Measurements from ENCODE around the gene DCC.

Gene DCC

DNA sequence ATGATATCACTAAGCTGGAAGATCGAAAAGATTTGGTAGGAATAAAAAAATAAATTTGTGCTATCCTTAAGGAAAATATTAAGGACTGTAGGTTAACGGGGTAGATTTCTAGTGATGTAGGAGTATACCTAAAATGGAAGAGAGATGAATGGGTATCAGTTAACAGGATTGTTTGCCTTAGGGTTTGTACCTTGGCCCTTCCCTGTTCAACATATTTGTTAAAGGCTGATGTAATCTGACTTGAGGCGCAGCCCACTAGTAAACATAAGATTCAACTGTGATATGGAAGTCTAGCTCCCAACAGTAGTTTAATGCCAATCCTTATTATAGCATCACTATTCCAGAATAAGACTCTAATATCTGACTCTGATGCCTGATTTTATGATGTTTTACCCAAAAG is 685.2 kb downstream of the DCC start:
- DNase-seq (ENCODE audit: low read depth in 1 of 2, low spot score in 1 of 2): no peak

DNA sequence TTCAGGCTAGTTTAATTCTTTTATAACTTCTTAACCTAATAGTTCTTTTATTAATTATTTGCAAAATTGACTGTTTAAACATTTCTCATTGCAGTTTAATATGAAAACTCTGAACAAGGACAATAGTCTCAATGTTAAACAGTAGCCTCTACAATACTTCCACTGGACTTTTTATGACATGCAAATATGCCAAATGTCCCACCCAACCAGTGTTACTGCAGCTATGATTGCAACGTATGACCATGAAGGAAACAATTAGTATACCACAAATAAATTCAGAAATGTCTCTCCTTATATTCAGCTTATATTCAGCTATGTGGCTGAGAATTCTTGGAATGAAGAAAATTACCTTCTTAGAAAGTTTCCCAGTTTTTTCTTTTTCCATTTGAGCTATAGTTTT is 688.6 kb downstream of the DCC start:
- no peak for DNase-seq (ENCODE audit: low read depth in 1 of 2, low spot score in 1 of 2)

DNA sequence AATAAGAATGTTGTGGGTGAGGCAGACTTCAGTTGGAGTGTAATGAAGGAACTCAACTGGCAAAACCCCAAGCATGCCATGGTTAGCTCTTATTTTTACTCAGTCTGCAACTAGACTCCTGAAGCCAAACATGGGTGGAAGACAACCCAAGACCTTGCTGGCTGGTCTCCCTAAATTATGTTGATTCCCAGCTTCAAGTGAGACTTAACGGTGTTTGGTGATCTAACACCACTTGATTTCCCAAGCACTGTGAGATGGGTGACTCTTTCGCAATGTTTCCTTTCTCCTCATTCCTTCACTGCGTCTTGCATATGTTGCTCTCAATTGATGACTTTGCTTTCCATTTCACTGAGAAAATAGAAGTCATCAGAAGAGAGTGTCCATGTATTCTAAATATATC is 693.1 kb downstream of the DCC start:
- DNase-seq (ENCODE audit: low read depth in 1 of 2, low spot score in 1 of 2): no peak

DNA sequence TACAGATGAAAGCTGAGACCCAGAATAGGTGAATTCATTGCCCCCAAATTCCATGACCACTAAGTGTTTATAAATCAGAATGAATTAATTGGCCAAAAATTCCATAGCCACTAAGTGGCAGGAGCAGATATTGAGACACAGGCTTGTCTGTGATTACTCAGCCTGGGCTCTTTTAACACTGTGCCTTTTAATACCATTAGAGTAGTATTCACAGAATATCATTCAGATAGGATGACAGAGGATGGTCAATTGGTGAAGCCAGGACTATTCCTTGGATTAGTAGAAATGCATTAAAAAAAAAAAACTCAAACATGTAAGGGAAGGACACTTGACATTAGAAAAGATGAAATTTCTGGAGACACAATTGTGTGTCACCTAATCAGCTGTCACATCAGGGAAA is 698.6 kb downstream of the DCC start:
- DNase-seq (ENCODE audit: low read depth in 1 of 2, low spot score in 1 of 2): no peak

DNA sequence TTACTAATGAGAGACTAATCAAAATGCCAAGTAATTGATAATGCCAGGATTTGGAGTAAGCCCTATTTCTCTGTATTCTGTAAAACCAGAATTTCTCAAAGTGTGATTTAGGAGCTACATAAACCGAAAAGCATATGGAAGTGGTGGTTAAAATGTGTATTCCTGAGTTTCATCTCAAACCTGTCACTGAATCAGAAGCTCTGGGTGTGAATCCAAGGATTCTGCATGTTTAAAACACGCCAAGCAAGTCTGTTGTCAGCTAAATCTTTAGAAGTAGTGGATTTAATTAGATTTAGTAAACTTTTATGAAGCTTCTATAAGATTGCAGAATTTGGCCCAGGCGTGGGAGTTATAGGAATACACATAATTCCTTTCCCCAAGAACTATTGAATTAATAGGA is 700.3 kb downstream of the DCC start:
- DNase-seq (ENCODE audit: low read depth in 1 of 2, low spot score in 1 of 2): no peak

DNA sequence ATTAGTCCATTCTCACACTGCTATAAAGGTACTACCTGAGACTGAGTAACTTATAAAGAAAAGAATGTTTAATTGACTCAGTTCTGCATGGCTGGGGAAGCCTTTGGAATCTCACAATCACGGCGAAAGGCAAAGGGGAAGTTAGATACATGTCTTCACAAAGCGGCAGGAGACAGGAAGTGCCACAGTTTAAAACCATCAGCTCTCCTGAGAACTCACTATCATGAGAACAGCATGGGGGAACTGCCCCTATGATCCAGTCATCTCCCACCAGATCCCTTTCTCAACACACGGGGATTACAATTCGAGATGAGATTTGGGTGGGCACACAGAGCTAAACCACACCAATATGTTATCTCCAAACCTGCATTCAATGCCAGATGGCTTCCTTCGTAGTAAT is 716.1 kb downstream of the DCC start:
- no peak for DNase-seq (ENCODE audit: low read depth in 1 of 2, low spot score in 1 of 2)

DNA sequence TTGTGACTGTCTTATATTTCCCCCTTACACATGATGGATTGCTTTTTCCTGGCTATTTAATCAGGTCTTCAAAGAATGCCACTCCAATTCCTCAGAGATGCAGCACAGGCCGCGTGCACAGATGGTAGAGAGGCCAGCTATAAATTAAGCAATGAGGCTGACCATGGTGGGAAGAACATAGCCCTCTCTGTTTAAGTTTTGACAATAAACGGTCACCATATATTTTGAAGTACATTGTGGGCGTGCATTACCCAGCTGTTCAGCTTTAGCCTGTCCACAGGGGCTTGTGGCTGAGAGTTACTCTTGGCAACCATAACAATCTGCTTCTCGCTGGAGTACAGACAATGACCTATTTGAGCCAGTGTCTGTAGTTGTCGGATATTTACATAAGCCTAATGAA is 730.8 kb downstream of the DCC start:
- no peak for DNase-seq (ENCODE audit: low read depth in 1 of 2, low spot score in 1 of 2)

DNA sequence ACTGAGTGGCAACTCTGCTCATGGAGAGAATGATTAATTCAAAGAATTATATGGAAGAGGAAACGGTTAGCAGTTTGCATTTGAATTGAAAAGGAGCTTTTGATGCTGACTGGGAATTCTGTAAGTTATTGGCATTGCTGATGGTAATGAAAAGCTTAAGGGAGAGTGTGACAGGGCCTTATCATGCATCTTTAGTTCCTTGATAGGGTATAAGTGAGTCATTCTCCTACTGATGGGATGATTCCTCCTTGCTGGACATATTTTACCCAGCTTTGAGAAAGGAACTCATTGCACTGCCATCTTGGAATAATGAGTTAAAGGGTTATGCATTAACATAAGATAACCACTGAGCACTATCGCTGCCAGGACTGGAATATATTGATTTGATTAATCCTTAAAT is 740.7 kb downstream of the DCC start:
- DNase-seq (ENCODE audit: low read depth in 1 of 2, low spot score in 1 of 2): no peak

DNA sequence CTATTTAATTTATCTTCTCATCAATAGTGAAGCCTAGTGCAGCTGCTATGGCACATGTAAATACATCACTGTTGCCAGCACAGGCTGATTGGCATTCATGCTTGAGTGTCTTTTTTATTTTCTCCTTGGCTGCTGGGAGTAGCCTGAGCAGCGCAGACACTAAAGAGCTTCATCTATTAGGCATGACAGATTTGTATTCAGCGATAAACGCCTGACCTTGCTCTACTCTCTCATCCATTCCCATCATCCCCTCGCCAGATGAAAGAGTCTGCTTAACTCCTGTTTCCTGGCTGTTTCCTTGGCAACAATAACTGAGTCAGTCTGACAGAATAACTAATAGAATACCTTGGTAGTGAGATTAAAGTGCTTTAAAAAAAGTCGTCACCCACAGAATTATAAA is 753.6 kb downstream of the DCC start:
- DNase-seq (ENCODE audit: low read depth in 1 of 2, low spot score in 1 of 2): no peak

DNA sequence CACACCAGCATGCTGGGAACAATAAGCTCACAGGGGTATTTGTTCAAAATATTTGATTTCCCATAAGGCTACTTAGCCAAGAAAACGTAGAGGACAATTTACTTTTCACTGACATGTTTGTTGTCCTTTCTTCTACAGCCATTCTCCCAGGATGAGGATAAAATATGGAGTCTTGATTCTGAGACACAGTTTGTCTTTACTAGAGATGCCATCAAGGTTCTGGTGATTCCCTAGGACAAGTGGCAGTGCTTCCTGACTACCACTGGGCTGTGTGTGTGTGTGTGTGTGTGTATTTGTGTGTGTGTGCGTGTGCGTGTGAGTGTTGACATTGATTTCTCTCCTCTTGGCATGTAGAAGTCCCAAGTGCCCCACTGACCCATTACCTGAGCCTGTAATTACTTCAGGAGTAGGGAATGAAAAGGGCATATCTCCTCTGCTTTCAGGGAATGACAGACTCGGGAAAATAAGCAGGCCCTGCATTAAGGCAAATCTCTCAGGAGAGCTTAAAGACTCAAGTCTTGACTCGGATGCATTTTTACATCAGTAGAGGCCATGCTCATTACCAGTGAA is 761.6 kb downstream of the DCC start:
- DNase-seq (ENCODE audit: low read depth in 1 of 2, low spot score in 1 of 2): no peak

DNA sequence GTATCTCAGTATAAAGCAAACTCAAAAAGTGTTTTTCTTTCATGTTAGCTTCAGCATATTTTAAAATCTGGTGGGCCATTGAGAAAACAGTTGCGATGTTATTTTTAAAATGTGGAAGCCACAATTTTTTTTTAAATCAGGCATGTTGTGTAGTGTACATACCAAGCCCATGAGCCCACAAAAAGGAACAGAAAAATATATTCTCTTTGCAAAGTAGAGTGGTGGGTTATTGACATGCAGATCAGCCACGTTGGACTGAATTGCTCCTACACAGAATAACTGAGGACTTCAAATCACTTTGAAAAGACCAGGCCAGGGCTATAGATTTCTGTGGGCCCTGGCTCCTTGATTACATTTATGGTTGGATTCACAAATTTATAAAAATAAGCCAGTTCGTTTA is 774.4 kb downstream of the DCC start:
- DNase-seq (ENCODE audit: low read depth in 1 of 2, low spot score in 1 of 2): no peak

DNA sequence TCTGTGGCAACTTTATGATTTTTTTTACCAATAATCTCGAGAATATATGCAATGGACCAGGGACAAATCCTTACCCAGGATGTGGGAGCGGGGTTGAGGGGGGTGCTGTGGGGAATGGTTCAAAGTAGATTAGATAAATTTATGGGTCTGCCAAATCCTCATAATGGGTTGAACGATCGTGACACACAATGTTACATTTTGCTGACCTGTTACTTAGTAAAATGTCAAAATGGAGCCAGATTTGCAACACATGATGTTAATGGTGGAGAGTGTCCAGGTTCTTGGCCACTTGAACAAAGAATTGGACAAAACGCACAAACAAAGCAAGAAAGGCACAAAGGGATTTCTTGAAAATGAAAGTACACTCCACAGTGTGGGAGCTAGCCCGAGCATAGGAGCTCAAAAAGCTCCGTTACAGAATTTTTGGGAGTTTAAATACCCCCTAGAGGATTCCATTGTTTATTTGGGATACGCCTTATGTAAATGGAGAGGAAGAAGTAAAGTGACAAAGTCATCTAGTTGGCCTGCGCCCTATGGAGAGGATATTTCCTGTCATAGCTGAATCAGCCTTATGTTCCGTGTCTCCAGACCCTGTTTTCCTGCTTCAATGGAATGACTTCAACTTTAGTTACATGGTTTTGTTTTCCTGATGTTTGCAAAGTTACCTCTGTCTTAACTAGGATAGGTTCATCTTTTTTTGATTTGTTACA is 776.0 kb downstream of the DCC start:
- no peak for DNase-seq (ENCODE audit: low read depth in 1 of 2, low spot score in 1 of 2)

DNA sequence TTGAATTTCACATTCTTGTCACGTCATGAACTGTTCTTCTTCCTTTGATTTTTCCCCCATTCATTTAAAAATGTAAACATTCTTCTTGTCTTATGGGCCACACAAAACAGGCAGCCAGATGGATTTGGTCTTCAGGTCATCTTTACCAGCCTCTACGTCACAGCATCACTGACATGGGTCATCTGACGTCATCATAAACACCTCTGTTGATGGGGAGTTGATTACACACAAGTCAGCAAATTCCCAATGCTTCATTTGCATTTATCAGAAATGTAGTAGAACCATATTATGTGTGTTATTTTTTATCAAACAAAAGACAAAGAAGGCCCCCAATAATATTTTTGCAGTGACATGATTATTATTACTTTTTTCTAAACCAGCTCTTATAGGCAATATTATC is 777.9 kb downstream of the DCC start:
- DNase-seq (ENCODE audit: low read depth in 1 of 2, low spot score in 1 of 2): no peak

DNA sequence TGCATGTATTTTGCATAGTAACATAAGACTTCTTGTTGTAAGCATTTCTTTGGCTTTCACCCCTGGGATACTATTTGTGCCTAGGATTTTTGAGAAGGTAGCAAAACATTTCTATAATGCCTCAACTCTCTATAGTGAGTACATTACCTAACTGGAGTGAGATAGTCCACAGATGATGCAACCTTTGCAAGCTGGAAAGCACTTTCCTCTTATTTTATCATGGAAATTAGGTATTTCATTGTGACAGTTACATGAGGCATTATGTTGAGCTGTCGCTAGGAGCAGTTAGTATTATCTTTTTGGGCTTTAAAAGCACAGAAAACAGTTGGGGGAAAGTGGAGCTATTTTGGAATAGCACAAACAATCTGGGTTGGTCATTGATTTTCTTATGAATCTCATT is 786.2 kb downstream of the DCC start:
- no peak for DNase-seq (ENCODE audit: low read depth in 1 of 2, low spot score in 1 of 2)

DNA sequence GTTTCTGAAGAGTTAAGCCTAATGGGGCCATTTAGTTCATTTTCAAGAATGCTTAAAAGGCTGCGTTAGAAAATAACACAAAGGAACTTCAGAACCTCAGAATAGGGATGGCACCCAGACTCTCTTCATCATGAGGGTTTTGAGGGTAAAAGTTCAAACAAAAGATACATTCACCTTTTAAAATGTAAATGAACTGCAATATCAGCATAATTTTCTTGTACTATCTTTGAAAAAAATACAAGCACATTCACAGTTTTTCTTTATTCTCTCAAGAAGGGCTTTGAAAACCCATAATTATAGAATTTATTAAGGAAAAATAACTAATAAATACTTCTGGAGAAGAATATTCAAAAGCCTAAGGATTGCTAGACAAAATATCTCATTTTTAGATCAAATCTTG is 791.0 kb downstream of the DCC start:
- no peak for DNase-seq (ENCODE audit: low read depth in 1 of 2, low spot score in 1 of 2)

DNA sequence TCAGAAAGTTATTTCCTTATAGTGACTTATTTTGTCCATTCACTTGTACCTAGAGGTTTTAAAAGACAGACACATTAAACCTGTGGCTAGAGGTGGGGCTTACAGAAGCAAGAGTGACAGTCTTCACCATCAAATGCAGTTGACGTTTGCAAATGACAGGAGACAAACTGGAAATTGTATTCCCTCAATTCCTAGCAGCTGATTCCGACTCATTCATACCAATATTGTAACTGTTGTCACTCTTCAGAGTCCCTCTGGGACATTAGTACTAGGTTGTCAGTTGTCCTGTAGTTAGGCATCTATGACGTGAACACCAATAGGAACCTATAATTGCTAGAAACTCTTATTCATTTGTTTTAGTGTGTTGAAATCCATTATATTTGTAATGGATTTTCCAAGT is 794.7 kb downstream of the DCC start:
- no peak for DNase-seq (ENCODE audit: low read depth in 1 of 2, low spot score in 1 of 2)

DNA sequence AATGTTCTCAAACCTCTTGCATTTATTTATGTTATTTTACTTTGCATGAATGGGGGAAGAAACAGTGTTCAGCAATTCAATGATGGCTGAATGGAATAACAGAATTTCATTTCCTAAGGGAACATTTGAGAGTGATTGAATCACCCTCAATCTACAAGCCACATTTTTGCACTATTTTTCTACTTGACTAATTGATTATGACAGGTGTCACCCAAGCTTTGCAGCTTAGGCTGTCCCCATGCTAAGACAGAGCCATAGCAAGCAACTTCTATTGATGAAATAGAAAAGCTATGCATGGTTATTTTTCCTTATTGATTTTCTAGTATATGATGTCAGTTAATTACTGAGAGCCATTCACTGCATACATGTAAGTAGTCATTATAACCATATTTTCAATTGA is 795.7 kb downstream of the DCC start:
- DNase-seq (ENCODE audit: low read depth in 1 of 2, low spot score in 1 of 2): no peak

DNA sequence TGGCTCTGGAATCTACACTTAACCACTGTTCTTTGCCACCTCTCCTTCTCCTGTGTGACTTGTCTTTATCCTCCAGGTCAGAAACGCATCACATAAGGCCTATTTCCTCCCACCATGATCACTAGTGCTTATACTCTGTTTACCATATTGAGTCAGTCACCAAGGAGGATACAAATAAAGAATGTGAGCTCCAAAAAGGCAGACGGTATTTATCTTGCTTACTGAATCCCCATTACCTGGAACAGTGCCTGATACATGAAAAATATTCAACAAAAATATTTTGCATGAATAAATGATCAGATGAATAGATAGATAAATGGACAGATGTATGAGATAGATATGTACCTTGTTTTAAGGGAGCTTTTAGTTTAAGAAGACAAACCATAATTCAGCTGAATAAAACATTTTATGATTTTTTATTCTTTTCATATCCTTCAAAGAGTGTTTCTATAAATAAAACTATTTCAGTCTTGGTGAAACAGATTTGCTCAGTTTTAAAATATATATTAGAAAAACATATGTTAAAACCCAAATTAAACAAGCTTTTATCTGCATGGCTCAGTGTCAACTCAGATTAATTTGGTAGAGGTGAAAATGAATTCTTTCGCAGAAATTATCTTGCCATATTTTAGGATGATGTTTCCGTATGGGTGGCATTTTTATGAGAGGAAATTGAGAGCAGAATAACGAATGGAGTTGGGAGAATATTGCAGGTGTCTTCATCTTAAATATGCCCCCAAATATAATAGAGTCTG is 799.9 kb downstream of the DCC start:
- no peak for DNase-seq (ENCODE audit: low read depth in 1 of 2, low spot score in 1 of 2)

DNA sequence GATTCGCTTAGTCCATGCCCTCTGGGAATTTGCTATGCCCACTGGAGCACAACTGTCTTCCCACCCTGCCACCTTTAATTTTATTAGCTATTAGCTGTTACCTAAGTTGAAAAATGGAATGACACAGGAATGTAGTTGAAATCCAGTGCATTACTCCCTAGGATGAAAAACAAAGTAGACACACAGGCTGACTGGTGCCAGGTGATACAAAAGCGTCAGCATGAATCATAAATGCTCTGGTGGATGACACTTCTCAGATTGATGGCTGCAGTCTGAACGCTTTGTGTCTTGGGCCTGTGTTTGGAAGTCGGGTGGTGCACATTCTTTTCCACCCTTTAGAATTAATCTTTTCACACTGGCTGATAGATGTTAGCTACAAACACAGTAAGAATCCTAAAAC is 802.0 kb downstream of the DCC start:
- no peak for DNase-seq (ENCODE audit: low read depth in 1 of 2, low spot score in 1 of 2)

DNA sequence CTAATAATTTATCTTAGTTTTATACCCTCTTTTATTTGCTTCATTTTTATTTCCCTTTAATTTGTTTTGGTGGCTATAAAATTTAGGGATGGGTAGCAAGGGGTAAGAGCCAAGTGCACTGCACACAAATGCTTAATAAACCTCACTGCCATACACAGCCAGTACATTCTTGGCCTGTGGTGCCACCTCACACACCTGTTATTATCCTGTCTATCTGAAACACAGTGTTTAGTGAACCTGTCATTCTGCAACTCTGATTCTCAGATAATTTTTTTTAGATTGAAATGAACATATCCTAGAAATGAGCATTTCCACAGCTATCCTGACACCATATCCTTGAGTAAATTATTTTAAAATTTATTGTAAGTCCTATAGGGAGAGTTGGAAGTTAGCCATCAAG is 807.5 kb downstream of the DCC start:
- DNase-seq (ENCODE audit: low read depth in 1 of 2, low spot score in 1 of 2): no peak

DNA sequence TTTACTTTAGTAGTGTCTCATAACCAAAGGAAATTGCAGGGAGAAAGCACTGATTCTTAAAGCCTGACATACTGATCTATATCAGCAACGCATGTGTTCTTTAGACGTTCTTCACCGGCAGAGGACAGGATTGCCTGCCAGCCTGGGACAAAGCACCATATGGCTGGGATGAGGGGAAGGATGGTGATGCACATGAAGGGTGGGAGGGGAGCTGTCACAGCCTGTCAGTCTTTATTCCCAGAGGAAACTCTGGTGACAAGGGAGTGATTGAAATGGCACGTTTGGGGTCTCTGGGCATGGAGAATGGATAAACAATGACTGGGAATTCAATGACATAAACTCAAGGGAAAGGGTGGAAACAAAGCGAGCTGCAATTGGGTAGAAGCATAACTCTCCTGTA is 808.1 kb downstream of the DCC start:
- no peak for DNase-seq (ENCODE audit: low read depth in 1 of 2, low spot score in 1 of 2)

DNA sequence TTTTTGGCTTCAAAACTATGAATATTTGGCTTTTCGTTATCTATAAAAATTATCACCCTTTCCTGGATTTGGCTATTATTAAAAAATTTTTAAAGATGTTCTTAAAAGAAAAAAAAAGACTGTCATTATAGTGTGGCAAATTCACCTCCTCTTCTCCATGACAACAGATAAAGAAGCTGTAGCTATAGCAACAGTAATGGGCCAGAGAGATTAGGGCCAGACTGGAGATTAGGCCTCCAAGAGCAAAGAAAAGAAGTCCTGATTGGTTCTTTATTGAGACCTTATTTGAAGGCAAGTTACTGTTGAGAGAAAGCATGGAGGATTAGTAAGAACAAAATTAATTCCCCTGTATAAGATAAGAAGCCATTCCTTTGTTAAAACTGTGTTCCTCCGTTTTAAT is 812.5 kb downstream of the DCC start:
- DNase-seq (ENCODE audit: low read depth in 1 of 2, low spot score in 1 of 2): no peak

DNA sequence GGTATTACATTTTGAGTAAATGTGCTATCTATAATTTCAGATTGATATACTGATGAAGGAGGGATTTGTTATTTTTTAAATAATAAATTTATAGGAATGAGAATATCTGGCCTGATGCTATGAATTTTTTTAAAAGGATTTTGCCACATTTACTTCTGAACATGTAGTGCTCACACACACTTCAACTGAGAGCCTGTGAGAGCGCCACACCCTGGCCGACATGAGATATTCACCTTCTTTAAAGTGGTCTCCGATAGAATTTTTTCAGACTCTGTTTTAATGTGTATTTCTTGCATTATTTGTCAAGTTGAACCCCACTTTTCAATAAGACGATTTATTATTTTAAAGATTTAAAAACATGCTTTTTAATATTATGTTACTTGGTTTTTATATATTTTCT is 813.3 kb downstream of the DCC start:
- DNase-seq (ENCODE audit: low read depth in 1 of 2, low spot score in 1 of 2): no peak
